ENCODE data around the gene PAH.

PAH gene

GRCh38 chr12:102961466-102961855, 44.4 kb upstream of the PAH start (continued):
- no peak for TF ChIP-seq POU6F1 (CRISPR knock-in tag; IDR thresholded peaks at IDR 0.05; ENCODE audit: borderline replicate concordance, low read depth)

DNA sequence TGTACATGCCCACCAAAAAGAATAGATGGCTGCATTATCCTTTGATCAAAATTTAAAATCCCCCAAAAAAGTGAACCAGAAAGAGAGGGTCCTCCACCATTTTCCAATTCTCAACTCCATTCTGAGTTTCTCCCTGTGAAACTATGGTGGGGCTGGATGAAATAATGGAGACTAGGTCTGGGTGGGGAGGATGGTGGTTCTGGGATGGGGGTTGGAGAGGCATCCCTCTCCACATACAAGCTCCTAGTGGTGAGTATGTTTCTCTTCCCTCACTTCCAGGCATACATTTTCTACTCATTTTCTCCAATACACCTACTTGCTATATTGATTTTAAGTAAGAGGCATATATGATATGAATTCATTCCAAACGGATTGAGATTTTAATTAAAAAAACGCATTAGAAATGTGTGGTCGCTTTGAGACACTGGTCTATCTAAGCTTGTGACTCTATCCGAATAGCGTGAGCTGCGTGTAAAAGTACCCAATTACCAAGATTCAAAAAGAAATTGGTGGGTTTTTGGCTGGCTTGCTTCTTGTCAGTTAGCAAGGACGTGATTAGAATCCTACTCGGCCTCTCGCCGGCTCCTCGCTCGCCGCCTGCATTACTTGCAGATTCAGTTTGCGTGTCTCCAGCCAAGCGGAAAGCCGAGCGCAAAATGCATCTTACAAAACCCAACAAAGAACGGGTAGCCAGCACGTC, 43.9 kb upstream of the PAH start:
- ATAC-seq: no peak
- TF ChIP-seq, protein P1, sequence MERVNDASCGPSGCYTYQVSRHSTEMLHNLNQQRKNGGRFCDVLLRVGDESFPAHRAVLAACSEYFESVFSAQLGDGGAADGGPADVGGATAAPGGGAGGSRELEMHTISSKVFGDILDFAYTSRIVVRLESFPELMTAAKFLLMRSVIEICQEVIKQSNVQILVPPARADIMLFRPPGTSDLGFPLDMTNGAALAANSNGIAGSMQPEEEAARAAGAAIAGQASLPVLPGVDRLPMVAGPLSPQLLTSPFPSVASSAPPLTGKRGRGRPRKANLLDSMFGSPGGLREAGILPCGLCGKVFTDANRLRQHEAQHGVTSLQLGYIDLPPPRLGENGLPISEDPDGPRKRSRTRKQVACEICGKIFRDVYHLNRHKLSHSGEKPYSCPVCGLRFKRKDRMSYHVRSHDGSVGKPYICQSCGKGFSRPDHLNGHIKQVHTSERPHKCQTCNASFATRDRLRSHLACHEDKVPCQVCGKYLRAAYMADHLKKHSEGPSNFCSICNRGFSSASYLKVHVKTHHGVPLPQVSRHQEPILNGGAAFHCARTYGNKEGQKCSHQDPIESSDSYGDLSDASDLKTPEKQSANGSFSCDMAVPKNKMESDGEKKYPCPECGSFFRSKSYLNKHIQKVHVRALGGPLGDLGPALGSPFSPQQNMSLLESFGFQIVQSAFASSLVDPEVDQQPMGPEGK (CRISPR knock-in tag; IDR thresholded peaks at IDR 0.05; ENCODE audit: borderline replicate concordance): no peak
- TF ChIP-seq ARNTL (CRISPR knock-in tag; IDR thresholded peaks at IDR 0.05; ENCODE audit: borderline replicate concordance, low read depth) (no peak), RARB (CRISPR knock-in tag; IDR thresholded peaks at IDR 0.05) (no peak), ISL1 (CRISPR knock-in tag; IDR thresholded peaks at IDR 0.05) (no peak), ZNF70 (CRISPR knock-in tag; IDR thresholded peaks at IDR 0.05) (no peak), ZFP30 (CRISPR knock-in tag; IDR thresholded peaks at IDR 0.05) (no peak), CREB5 (CRISPR knock-in tag; IDR thresholded peaks at IDR 0.05; ENCODE audit: low read depth) (no peak), ZFP3 (CRISPR knock-in tag; IDR thresholded peaks at IDR 0.05) (no peak), TOX (CRISPR knock-in tag; IDR thresholded peaks at IDR 0.05; ENCODE audit: borderline replicate concordance) (no peak), OSR1 (CRISPR knock-in tag; IDR thresholded peaks at IDR 0.05) (no peak), POU6F1 (CRISPR knock-in tag; IDR thresholded peaks at IDR 0.05; ENCODE audit: borderline replicate concordance, low read depth) (no peak), ZNF565 (CRISPR knock-in tag; conservative IDR thresholded peaks at IDR 0.05; ENCODE audit: low read depth) (no peak), ZNF8 (CRISPR knock-in tag; IDR thresholded peaks at IDR 0.05) (no peak), TSHZ2 (CRISPR knock-in tag; IDR thresholded peaks at IDR 0.05) (no peak), BACH2 (CRISPR knock-in tag; IDR thresholded peaks at IDR 0.05; ENCODE audit: borderline replicate concordance) (no peak), PPARA (CRISPR knock-in tag; IDR thresholded peaks at IDR 0.05; ENCODE audit: borderline replicate concordance) (no peak), ESRRG (CRISPR knock-in tag; IDR thresholded peaks at IDR 0.05) (no peak), GLIS3 (CRISPR knock-in tag; IDR thresholded peaks at IDR 0.05) (no peak)
- TF ChIP-seq, protein P2, sequence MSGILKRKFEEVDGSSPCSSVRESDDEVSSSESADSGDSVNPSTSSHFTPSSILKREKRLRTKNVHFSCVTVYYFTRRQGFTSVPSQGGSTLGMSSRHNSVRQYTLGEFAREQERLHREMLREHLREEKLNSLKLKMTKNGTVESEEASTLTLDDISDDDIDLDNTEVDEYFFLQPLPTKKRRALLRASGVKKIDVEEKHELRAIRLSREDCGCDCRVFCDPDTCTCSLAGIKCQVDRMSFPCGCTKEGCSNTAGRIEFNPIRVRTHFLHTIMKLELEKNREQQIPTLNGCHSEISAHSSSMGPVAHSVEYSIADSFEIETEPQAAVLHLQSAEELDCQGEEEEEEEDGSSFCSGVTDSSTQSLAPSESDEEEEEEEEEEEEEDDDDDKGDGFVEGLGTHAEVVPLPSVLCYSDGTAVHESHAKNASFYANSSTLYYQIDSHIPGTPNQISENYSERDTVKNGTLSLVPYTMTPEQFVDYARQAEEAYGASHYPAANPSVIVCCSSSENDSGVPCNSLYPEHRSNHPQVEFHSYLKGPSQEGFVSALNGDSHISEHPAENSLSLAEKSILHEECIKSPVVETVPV (CRISPR knock-in tag; IDR thresholded peaks at IDR 0.05): no peak

GRCh38 chr12:102959391-102959790, 42.3 kb upstream of the PAH start:
- no peak for TF ChIP-seq ESRRG (CRISPR knock-in tag; IDR thresholded peaks at IDR 0.05)
- no peak for TF ChIP-seq PPARA (CRISPR knock-in tag; IDR thresholded peaks at IDR 0.05; ENCODE audit: borderline replicate concordance)
- TF ChIP-seq ZFP3 (CRISPR knock-in tag; IDR thresholded peaks at IDR 0.05): no peak
- no peak for TF ChIP-seq ZNF8 (CRISPR knock-in tag; IDR thresholded peaks at IDR 0.05)
- no peak for TF ChIP-seq ISL1 (CRISPR knock-in tag; IDR thresholded peaks at IDR 0.05)
- no peak for TF ChIP-seq ARNTL (CRISPR knock-in tag; IDR thresholded peaks at IDR 0.05; ENCODE audit: borderline replicate concordance, low read depth)

More at GRCh38 chr12:102959391-102959790, 42.3 kb upstream of the PAH start:
- ATAC-seq: no peak
